HG03066 (cell line): ENCODE data around the gene SUSD3.

Experiments
- ATAC-seq: cut with Tn5 transposase; IDR thresholded peaks from one replicate; pipeline ENCODE4 v1.9.1; 2021; ENCODE audit warnings: low read depth; ENCODE audit not compliant: unreplicated experiment

Gene SUSD3

DNA sequence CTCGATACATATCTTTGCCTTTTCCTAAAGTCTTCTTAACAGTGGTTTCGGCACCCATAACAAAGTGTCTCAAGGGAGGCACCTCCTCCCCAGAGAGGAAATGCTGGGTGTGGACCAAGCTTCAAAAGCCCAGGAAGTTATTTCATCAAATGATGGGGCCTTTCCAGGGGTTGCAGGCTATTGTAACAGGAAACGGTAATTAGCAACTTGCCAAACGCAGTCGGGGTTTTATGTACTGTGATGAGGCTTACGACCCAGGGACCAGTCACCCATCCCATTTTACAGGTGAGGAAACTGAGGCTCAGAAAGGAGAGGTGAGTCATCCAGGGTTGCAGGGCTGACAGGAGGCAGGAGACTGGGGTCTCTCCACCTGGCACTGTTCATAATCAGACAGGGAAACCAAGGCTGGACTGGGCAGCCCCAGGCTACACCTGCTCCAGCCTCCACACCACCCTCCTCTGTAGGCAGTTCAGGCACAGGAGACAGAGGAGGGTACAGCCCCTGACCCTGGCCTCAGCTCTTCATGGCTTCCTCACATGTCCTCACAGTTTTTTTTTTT, 30.0 kb upstream of the SUSD3 start:
- ATAC-seq = no peak

GRCh38 chr9:93030642-93031628, 27.6 kb upstream of the SUSD3 start:
- no peak for ATAC-seq

GRCh38 chr9:93031629-93032430, 26.7 kb upstream of the SUSD3 start:
- no peak for ATAC-seq

- no peak for ATAC-seq
Measured at GRCh38 chr9:93032545-93032944, 26.0 kb upstream of the SUSD3 start.

DNA sequence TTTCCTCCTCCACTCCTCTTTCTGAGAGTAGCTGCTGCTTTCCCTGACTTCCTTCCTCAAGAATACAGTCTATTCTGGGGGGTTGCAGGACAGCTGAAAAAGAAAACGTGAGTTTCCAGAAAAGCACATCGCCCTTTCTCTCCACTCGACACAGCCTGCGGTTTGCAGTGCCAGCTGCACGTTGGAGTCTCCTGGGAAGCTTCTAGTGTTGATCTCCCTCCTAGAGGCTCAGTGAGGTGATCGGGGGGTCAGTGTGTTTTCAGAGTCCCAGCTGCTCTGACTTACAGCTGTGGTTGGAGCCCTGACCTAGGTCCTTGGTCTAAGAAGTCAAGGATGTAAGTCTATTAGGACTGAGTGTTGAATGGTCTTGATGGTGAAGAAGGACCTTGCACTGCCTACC, 25.0 kb upstream of the SUSD3 start:
- no peak for ATAC-seq

GRCh38 chr9:93035106-93035660, 23.3 kb upstream of the SUSD3 start:
- ATAC-seq = no peak

- ATAC-seq = no peak
Measured at GRCh38 chr9:93035821-93036351, 22.6 kb upstream of the SUSD3 start.

- no peak for ATAC-seq
Measured at GRCh38 chr9:93036887-93037475, 21.5 kb upstream of the SUSD3 start.

DNA sequence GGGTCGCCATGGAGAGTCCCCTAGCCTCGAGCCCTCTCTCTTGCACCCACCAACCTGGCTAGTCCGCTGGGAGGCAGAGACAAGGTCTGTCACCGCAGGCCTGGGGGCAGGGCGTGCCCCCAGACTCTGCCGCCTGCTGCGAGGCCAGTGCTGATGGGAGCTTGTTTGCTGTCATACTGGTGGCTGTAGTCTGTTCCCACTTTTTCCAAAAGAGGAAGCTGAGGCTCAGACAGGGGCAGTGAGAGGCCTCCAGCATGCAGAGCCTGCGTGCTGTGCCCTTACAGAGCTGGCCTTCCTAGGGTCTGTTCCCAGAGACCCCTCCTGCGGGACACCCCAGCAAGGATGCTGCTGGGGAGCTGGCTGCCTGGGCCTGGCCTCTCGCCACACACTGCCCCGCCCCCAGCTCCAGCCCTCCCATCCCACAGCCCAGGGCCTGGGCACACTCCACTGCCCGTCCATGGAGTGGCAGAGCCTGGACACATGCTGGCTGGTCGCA, 21.0 kb upstream of the SUSD3 start:
- no peak for ATAC-seq

GRCh38 chr9:93038918-93039317, 19.6 kb upstream of the SUSD3 start:
- ATAC-seq = no peak

DNA sequence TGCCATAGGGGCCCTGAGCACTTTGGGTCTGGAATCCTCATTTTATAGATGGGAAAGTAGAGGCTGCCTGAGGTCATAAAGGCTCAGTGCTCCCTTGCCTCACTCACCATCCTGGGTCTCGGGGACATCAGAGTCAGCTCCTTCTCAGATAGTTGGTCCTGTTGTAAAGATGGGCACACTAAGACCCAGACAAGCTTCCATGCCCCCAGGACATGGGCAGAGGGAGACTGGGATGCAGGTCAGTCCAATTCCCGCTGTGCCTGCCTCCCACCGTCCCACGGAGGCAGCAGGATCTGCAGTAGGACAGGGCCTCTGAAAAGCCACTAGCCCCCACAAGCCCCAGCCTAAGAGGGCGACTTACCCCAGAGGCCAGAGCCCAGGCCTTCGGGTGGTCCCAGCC, 19.0 kb upstream of the SUSD3 start:
- no peak for ATAC-seq

- ATAC-seq = no peak
Measured at GRCh38 chr9:93039976-93040375, 18.5 kb upstream of the SUSD3 start.

GRCh38 chr9:93040409-93040808, 18.1 kb upstream of the SUSD3 start:
- no peak for ATAC-seq

GRCh38 chr9:93041108-93041802, 17.2 kb upstream of the SUSD3 start:
- ATAC-seq = no peak

DNA sequence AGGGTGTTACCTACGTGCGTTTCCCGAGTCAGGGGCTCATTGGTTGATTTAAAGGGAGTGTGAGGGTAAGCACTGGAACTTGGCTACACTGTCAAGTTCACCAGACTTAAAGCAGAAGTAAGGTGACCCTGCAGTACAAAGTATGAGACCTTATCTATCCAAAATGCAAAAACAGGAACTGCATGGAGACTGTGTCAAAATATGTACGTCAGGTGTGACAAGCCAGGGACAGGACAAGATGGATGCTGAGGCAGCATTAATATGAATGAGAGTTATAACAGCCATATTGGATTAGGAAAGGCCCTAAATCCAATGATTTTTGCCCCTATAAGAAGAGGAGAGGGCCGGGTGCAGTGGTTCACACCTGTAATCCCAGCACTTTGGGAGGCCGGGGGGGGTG, 15.4 kb upstream of the SUSD3 start:
- ATAC-seq = no peak

DNA sequence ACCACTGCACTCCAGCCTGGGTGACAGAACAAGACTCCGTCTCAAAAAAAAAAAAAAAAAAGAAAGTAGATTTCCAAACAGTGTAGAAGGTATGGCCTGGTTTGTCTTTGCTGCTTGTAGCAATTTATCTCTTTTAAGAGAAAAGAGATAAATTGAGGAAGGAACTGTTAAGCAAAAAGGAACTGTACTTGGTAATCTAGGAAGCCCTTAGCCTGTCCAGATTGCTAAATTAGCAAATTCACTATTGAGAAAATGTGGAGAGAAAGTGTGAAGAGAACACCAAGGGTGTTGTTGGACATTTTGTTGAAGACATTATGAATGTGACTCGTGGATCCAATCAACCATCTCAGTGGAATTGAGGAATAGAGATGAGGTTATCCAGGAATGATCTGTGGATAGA, 13.0 kb upstream of the SUSD3 start:
- no peak for ATAC-seq

- no peak for ATAC-seq
Measured at GRCh38 chr9:93048566-93049448, 9.7 kb upstream of the SUSD3 start.

GRCh38 chr9:93049491-93049890, 9.0 kb upstream of the SUSD3 start:
- no peak for ATAC-seq

GRCh38 chr9:93050231-93050630, 8.3 kb upstream of the SUSD3 start:
- no peak for ATAC-seq
